HG03575 (cell line): ENCODE measurements around the gene CTIF.

Experiments used
- ATAC-seq: cut with Tn5 transposase; IDR thresholded peaks from one replicate; pipeline ENCODE4 v1.9.1; 2021; ENCODE audit not compliant: unreplicated experiment, insufficient number of reproducible peaks, low FRiP score; ENCODE audit errors: extremely low read depth

The CTIF gene

GRCh38 chr18:48547531-48547981 is 8.7 kb downstream of the CTIF start:
- no peak for ATAC-seq

GRCh38 chr18:48548011-48548771 is 9.4 kb downstream of the CTIF start:
- ATAC-seq = no peak

GRCh38 chr18:48548921-48549320 is 10.1 kb downstream of the CTIF start:
- no peak for ATAC-seq

GRCh38 chr18:48550101-48550729 is 11.4 kb downstream of the CTIF start:
- ATAC-seq = no peak

- ATAC-seq = no peak
Measured at GRCh38 chr18:48551100-48551499, 12.3 kb downstream of the CTIF start.

GRCh38 chr18:48552130-48552529 is 13.3 kb downstream of the CTIF start:
- ATAC-seq = no peak

- no peak for ATAC-seq
Measured at GRCh38 chr18:48553236-48553635, 14.4 kb downstream of the CTIF start.

GRCh38 chr18:48554610-48555400 is 16.0 kb downstream of the CTIF start:
- ATAC-seq = no peak

- no peak for ATAC-seq
Measured at GRCh38 chr18:48555465-48555995, 16.7 kb downstream of the CTIF start.

GRCh38 chr18:48557640-48558174 is 18.9 kb downstream of the CTIF start:
- no peak for ATAC-seq

GRCh38 chr18:48558248-48558647 is 19.4 kb downstream of the CTIF start:
- no peak for ATAC-seq

GRCh38 chr18:48560491-48560890 is 21.7 kb downstream of the CTIF start:
- no peak for ATAC-seq

- no peak for ATAC-seq
Measured at GRCh38 chr18:48562075-48562474, 23.2 kb downstream of the CTIF start.

- no peak for ATAC-seq
Measured at GRCh38 chr18:48563027-48563426, 24.2 kb downstream of the CTIF start.

- ATAC-seq = no peak
Measured at GRCh38 chr18:48564139-48564538, 25.3 kb downstream of the CTIF start.

- no peak for ATAC-seq
Measured at GRCh38 chr18:48565105-48565504, 26.3 kb downstream of the CTIF start.

GRCh38 chr18:48566589-48566988 is 27.8 kb downstream of the CTIF start:
- no peak for ATAC-seq

GRCh38 chr18:48567388-48567787 is 28.6 kb downstream of the CTIF start:
- no peak for ATAC-seq

- ATAC-seq = no peak
Measured at GRCh38 chr18:48569139-48569914, 30.5 kb downstream of the CTIF start.
